ENCODE data around the gene GRIN2A. TPM values are rescaled to one million over a fixed set of nuclear protein-coding genes. Genes with fewer than 3 reads are reported as not detected.

GRIN2A gene
- total and polyA plus RNA-seq, 2 of the 8 experiments (the other 6 are each of a cell fraction or from before 2014, with no cell fraction given), result 0.18 to 1.8 TPM

GRCh38 chr16:10178080-10178479 is 4.1 kb downstream of the GRIN2A start:
- no peak for TF ChIP-seq POLR2AphosphoS5 (IDR thresholded peaks at IDR 0.05; ENCODE audit: low read depth, low read length)
- TF ChIP-seq JUN (IDR thresholded peaks at IDR 0.05; ENCODE audit: low read depth, low read length), result no peak
- no peak for TF ChIP-seq PHF8 (conservative IDR thresholded peaks at IDR 0.05; ENCODE audit: low read depth, low read length)
- no peak for TF ChIP-seq SIX5 (IDR thresholded peaks at IDR 0.05; ENCODE audit: low read depth, low read length)
- TF ChIP-seq CBX8 (IDR thresholded peaks at IDR 0.05; ENCODE audit: borderline replicate concordance, low read depth, low read length), result no peak
- TF ChIP-seq EZH2 (IDR thresholded peaks at IDR 0.05; ENCODE audit: low read depth, low read length, severe bottlenecking), result no peak
- TF ChIP-seq CHD2 (IDR thresholded peaks at IDR 0.05; ENCODE audit: low read length), result no peak
- TF ChIP-seq KDM4A (IDR thresholded peaks at IDR 0.05; ENCODE audit: low read depth, low read length, severe bottlenecking), result no peak
- no peak for TF ChIP-seq TAF1 (IDR thresholded peaks at IDR 0.05; ENCODE audit: low read depth, low read length)
- TF ChIP-seq RNF2 (IDR thresholded peaks at IDR 0.05; ENCODE audit: borderline replicate concordance, low read depth, low read length, missing control alignments, poor library complexity, severe bottlenecking), result no peak
- Histone ChIP-seq H4K8ac (ENCODE audit: extremely low read depth, insufficient read depth, low read length) (no peak overlapping the region), H3K4ac (replicated peaks; ENCODE audit: insufficient read length, low read depth, low read length) (no peak overlapping the region), H2BK5ac (ENCODE audit: low read depth, low read length) (no peak overlapping the region), H2BK120ac (replicated peaks; ENCODE audit: low read depth, low read length) (no peak overlapping the region), H4K91ac (replicated peaks; ENCODE audit: insufficient read length, low read length) (no peak overlapping the region), H3K27ac (ENCODE audit: low read depth, low read length) (no peak overlapping the region), H3K4me3 (ENCODE audit: extremely low read depth in 1 of 4, insufficient read depth in 2 of 4, low read depth in 3 of 4, low read length in 4 of 4) (no peak overlapping the region), H3K4me2 (ENCODE audit: insufficient read depth in 1 of 2, low read depth in 2 of 2, low read length in 2 of 2) (no peak overlapping the region), H2AK5ac (ENCODE audit: low read depth, low read length) (no peak overlapping the region), H3K79me1 (ENCODE audit: low read depth, low read length) (no peaks in the 10 kb centered on the region), H2BK20ac (ENCODE audit: low read length) (no peak overlapping the region), H3K18ac (ENCODE audit: extremely low read depth, low read length) (no peak overlapping the region), H3K4me1 (replicated peaks in 1 of 4; ENCODE audit: control insufficient read depth in 3 of 4, insufficient read depth in 4 of 4, low read length in 3 of 4) (peaks cover 0 to 9% (median 0%) of the 10 kb centered on the region in 4 experiments; a peak in 4 of 7 replicates), H3K9me3 (ENCODE audit: insufficient read depth in 2 of 2, low read depth in 1 of 2, low read length in 1 of 2) (no peaks in the 10 kb centered on the region), H3K9ac (replicated peaks in 1 of 4; ENCODE audit: extremely low read depth in 1 of 4, low read depth in 3 of 4, low read length in 3 of 4) (no peak overlapping the region), H4K20me1 (replicated peaks in 1 of 2; ENCODE audit: control insufficient read depth in 1 of 2, insufficient read depth in 2 of 2, low read length in 2 of 2) (peaks cover 0 to 2% of the 10 kb centered on the region in 2 experiments), H3K23me2 (ENCODE audit: low read depth, low read length) (peaks cover 24% of the 10 kb centered on the region; the same call in 1 of the 2 replicates), H4K5ac (ENCODE audit: insufficient read length, low read depth, low read length) (no peak overlapping the region), H3K56ac (replicated peaks; ENCODE audit: insufficient read length, low read depth, low read length) (no peak overlapping the region), H2BK15ac (ENCODE audit: low read length) (no peak overlapping the region), H3K36me3 (ENCODE audit: control insufficient read depth in 2 of 4, insufficient read depth in 4 of 4, low read length in 3 of 4) (no peaks in the 10 kb centered on the region), H2AFZ (ENCODE audit: low read length) (no peak overlapping the region), H3K27me3 (replicated peaks in 1 of 4; ENCODE audit: control insufficient read depth in 3 of 4, extremely low read depth in 1 of 4, insufficient read depth in 3 of 4, low read length in 3 of 4) (peaks cover 14 to 33% (median 29%) of the 10 kb centered on the region in 4 experiments), H3K23ac (ENCODE audit: insufficient read length) (no peak overlapping the region), H3K14ac (ENCODE audit: insufficient read length) (no peak overlapping the region), H3K79me2 (ENCODE audit: control insufficient read depth in 1 of 2, insufficient read depth in 2 of 2, low read length in 2 of 2) (no peaks in the 10 kb centered on the region), H2BK12ac (ENCODE audit: low read depth, low read length) (no peak overlapping the region)
- POLR2A ChIA-PET (ENCODE audit: partially characterized antibody), result no interaction called here
- 88% methylated on average over 2 of the region's 2 CpGs; no CpG with 5 or more reads in 1 of the 2 experiments for WGBS, 2 experiments (ENCODE audit: extremely low coverage in 1 of 2, insufficient coverage in 1 of 2, insufficient read length in 1 of 2, insufficient replicate concordance in 2 of 2, low coverage in 1 of 2, low lambda C conversion rate in 2 of 2, missing lambda C conversion rate in 1 of 2)
- FAIRE-seq, result no peak
- no peak for DNase-seq (ENCODE audit: low read depth in 1 of 2, low spot score in 2 of 2)
- CTCF ChIA-PET (ENCODE audit: partially characterized antibody), result interaction anchor here (0.6 to 1.6 kb wide), 3 partner anchors 880 to 923 kb away, joined by 3 to 6 read pairs (median 5); no protein-coding TSS in a partner anchor
